ENCODE data around the gene ATP6AP2.
A peak's percentile ranks its signal among the peaks of the same experiment; 100 is the strongest.

DNA sequence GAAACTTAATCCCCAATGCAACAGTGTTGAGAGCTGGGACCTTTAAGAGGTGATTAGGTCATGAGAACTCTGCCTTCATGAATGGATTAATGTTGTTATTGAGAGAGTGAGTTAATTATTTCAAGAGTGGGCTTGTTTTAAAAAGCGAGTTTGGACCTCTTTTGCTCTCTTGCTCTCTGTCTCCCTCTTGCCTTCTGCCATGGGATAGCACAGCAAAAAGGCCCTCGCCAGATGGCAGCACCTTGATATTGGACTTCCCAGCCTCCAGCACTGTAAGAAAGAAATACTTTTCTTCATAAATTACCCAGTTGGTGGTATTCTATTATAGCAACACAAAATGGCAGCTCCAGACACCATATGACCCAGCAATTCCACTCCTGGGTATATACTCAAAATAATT, 7.0 kb upstream of the ATP6AP2 start:
- TF ChIP-seq CTCF (IDR thresholded peaks at IDR 0.05), result peak in 3 of 6 experiments; percentile 22 to 56 (median 33)
- TF ChIP-seq POLR2A (IDR thresholded peaks at IDR 0.05), result no peak

Measured in esophagus squamous epithelium (tissue), 4 donors.